Activated CD8-positive, alpha-beta memory T cell treated with anti-CD3 and anti-CD28 coated beads, Interleukin-2, amount 50 U/mL, for 48 hours (primary cell): ENCODE results near the gene UBXN6.
A peak's percentile ranks its signal among the peaks of the same experiment; 100 is the strongest.

Experiments
- DNase-seq: peaks from one replicate; pipeline ENCODE4 v3.0.0-alpha.2; 2020

Gene UBXN6

DNA sequence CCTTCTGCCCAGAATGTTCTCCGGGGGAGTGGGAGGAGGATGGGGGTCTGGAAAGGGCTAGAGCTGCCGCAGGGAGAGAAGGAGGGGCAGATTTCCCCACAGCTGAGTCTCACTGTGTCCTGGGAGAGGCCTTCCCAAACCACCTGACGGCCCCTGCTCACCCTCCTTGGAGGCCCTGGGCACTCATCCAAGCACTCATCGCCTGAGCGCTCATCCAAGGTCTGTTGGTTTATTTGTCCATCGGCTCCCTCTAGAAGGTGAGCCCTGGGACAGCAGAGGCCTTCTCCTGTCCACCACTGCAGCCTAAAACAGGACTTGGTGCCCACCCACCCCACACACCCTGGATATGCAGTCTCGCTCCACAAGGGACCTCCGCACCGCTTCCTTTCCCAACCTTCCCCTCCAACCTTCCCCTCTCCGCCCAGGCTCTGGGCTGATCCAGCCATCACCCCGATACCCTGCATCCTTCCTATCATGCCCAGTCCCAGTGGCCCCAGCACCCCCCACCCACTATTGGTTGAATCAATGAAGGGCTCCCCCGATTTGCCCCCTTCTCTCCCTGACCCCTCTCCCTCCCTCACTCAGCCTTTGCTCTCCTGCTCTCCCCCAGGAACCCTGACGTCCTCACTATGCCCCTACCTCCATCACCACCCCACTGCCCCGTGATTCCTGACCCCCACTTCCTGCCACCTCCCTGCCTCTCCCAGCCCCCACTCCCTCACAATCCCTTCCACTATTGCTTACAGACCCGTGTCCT, 1.7 kb downstream of the UBXN6 start:
- no peak for DNase-seq

DNA sequence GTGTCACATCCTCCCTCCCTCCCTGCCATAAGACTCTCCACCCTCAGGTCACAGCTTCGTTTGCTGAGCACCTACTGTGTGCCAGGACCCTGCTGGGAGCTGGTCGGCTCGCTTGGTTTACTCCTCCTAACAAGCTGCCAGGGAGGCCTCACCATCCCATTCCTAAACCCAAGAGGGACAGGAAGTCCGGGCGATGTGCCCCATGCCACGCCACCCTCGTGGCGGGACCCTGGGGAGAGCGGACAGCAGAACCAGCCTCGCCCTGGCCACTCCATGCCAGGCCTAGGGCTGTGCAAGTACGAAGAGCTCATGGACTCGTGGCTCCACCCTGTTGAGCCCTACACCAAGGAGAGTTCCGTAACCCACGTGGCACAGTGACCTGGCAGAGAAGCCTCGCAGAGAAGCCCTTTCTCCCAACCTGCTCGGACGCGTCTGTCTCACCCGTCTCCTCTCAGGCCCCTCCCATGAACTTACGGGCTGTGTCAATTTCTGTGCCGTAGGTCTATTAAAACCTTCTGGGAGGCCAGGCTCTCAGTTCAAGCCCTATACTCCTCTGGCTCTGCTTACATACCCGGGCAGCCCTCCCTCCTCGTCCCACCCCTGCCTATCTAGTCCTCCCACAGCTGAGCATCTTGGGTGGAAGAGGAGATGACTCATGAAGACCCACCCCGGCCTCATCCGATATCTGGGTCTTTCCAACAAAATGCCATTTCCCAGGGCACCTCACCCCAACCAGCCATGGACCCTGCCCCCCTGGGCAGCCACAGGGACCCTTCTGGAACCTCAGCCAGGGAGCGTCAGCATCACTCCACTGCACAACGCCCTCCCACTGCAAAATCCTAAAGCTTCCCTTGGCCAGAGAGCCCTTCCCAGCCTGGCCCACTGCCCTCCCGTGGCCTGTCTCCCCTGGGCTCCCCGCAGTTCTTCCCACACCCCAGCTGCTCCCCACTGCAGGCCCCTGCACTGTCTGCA, 2.6 kb downstream of the UBXN6 start:
- DNase-seq: no peak

GRCh38 chr19:4453232-4454179, 4.1 kb downstream of the UBXN6 start:
- no peak for DNase-seq

- DNase-seq: no peak
Observed at GRCh38 chr19:4452230-4452990, 5.2 kb downstream of the UBXN6 start.

DNA sequence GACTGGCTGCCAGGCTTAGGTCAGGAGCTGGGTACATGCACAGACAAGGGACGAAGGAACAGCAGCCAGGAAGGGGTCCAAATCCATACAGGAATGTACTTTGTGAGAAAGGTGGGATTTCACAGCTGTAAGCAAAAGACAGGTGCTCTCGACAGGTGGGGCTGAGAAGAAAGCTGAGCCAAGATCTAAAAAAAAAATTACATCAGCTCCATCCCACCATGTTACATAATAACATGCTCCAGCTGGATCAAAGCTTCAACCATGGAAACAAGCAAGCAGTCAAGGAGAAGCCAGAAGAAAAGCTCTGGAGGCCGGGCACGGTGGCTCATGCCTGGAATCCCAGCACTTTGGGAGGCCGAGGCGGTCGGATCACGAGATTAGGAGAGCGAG, 8.0 kb downstream of the UBXN6 start:
- no peak for DNase-seq

- DNase-seq: no peak
Observed at GRCh38 chr19:4449022-4449638, 8.5 kb downstream of the UBXN6 start.

GRCh38 chr19:4448147-4448985, 9.2 kb downstream of the UBXN6 start:
- no peak for DNase-seq

- no peak for DNase-seq
Observed at GRCh38 chr19:4447327-4448146, 10.1 kb downstream of the UBXN6 start.

- no peak for DNase-seq
Observed at GRCh38 chr19:4446704-4447200, 10.8 kb downstream of the UBXN6 start.

DNA sequence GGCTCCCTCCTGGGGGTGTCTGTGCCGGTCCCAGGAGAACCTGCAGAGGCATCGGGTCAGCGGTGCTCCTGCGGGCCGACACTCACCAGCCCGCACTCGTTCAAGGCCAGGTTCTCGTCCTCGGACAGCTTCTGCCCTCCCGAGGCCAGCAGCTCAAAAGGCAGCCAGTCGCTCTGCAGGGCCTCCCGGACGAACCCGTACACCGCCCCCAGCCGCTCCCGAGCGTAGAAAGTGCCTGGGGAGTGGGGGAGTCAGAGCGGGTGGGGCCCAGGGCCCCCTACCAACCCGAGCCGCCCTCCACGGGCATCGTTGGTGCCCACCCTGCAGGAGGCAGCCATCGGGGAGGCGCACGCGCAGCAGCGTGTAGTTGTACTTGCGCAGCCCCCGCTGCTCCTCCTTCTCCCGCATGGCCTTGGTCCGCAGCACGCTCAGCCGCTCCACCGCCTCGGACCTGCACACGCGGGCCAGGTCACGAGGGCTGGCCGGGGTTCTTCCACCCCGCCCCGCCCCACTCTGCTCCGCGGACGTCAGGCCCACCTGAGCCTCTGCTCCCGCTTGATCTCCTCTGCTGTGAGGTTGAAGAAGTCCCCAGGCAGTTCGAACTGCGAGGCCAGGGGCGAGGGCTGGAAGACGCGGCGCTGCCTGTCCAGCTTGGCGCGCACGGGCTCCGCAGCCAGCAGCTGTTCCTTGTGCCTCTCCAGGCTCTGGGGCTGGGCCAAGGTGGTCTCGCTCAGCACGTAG, 11.5 kb downstream of the UBXN6 start:
- no peak for DNase-seq

DNA sequence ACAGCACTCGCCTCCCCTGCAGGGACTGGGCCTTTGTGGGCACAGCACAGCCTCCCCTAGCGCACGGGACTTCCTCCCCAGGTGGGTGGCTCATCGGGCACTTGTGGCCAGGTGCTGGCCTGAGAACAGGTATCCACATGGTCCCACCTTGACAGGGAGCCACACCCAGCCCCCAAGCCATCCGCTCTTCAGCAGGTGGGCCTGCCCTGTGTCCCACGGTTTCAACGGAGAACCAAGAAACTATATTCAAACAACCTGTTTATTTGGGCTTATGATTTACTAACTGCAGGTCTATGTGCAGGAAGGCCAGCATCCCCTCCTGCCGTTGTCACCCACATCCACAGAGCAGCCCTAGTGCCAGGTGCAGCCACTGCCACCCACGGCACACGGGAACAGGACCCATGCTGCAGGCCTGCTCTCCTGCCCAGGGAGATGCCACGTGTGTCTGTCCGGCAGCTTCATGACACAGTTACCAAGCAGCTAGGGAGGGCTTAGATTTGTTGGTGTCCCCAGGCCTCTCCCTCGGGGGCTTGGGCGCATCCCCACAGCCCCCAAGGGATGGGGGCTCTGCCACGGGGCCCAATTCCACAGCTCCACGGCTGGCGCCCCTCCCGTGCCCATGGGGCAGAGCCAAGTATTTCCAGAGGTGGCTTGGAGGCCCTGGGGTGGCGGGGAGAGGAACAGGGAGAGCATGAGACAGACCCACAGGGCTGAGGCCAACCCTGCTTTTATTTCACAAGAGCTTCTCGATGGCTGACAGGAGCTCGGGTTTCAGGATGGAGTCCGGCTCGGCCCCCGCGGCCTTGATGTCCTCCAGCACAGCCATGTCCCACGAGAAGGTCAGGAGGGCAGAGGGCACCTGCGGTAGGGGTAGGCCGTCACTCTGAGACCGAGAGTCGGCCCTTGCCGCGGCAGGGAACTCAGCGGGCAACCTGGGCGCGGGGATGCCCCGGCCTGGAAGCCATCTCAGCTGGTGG, 12.5 kb downstream of the UBXN6 start:
- peak; percentile 55 for DNase-seq

GRCh38 chr19:4443966-4444764, 13.4 kb downstream of the UBXN6 start:
- no peak for DNase-seq

GRCh38 chr19:4443188-4443587, 14.4 kb downstream of the UBXN6 start:
- no peak for DNase-seq

- DNase-seq: no peak
Observed at GRCh38 chr19:4442819-4443146, 14.8 kb downstream of the UBXN6 start.

DNA sequence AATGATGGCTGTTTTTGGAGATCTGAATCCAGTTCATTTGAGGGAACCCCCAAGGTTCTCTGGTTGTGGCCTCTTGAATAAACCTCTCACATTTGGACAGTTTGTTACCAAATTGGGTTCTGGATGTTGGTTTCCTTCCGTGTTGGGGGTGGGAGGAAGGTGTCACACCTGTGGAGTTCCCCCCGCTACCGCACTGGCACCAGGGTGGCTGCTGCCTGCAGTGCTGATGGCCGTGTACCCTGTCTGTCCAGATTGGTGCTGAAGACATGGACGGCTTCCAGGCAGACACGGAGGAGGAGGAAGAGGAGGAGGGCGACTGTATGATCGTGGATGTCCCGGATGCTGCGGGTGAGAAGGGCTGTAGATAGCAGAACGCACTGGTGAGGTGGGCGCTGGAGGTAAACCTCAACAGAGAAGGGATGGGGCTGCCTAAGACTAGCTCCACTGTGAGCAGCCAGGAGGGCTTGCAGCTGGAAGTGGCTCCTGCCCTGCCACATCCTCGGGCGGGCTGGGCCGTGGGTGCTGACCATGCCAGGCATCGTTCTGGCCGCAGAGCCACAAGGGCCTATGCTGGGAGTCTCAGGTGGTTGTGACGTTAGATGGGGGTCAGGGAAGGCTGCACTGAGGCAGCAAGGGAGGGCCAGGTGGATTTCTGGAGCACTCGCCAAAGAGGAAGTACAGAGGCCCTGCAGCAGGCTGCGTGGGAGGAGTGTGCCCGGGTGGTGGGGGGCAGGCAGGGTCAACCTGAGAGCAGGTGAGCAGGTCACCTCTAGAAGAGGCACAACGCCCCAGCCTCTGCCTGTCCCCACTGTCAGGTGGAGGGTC, 15.4 kb downstream of the UBXN6 start:
- no peak for DNase-seq

- DNase-seq: no peak
Observed at GRCh38 chr19:4439243-4439642, 18.4 kb downstream of the UBXN6 start.
